ENCODE measurements around the gene RER1.

GRCh38 chr1:2408456-2408855, 16.8 kb downstream of the RER1 start:
- TF ChIP-seq, protein P1, sequence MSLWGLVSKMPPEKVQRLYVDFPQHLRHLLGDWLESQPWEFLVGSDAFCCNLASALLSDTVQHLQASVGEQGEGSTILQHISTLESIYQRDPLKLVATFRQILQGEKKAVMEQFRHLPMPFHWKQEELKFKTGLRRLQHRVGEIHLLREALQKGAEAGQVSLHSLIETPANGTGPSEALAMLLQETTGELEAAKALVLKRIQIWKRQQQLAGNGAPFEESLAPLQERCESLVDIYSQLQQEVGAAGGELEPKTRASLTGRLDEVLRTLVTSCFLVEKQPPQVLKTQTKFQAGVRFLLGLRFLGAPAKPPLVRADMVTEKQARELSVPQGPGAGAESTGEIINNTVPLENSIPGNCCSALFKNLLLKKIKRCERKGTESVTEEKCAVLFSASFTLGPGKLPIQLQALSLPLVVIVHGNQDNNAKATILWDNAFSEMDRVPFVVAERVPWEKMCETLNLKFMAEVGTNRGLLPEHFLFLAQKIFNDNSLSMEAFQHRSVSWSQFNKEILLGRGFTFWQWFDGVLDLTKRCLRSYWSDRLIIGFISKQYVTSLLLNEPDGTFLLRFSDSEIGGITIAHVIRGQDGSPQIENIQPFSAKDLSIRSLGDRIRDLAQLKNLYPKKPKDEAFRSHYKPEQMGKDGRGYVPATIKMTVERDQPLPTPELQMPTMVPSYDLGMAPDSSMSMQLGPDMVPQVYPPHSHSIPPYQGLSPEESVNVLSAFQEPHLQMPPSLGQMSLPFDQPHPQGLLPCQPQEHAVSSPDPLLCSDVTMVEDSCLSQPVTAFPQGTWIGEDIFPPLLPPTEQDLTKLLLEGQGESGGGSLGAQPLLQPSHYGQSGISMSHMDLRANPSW (CRISPR knock-in tag; conservative IDR thresholded peaks at IDR 0.05; ENCODE audit: low read depth): no peak
- no peak for TF ChIP-seq ETV6 (CRISPR knock-in tag; IDR thresholded peaks at IDR 0.05)
- TF ChIP-seq CTCF (IDR thresholded peaks at IDR 0.05): no peak
- TF ChIP-seq SP1 (CRISPR knock-in tag; conservative IDR thresholded peaks at IDR 0.05): no peak

Measured in WTC11 (cell line).